MM.1S (cell line): ENCODE measurements around the gene EFR3B.
"Not testable (repeated sequence)": the region's sequence is repeated elsewhere in the genome, so short reads cannot be mapped to it uniquely, and the experiment has no call there.

Source experiments
- EZH2 ChIP-seq: fragments of 300-600 bp; sonication (generic); optimal IDR thresholded peaks from 2 replicates; pipeline ENCODE3; 2017; ENCODE audit warnings: low read depth, mild to moderate bottlenecking, antibody characterized with exemption, low read length, mixed read lengths
- TF ChIP-seq, protein P1 (sequence below): fragments of 300-600 bp; sonication (generic); IDR thresholded peaks from 2 replicates; pipeline ENCODE4 v1.5.1; 2016; ENCODE audit warnings: antibody characterized with exemption, low read length, mixed read lengths

GRCh38 chr2:25127071-25127470 lies 85.2 kb downstream of the EFR3B start:
- TF ChIP-seq, protein P1, sequence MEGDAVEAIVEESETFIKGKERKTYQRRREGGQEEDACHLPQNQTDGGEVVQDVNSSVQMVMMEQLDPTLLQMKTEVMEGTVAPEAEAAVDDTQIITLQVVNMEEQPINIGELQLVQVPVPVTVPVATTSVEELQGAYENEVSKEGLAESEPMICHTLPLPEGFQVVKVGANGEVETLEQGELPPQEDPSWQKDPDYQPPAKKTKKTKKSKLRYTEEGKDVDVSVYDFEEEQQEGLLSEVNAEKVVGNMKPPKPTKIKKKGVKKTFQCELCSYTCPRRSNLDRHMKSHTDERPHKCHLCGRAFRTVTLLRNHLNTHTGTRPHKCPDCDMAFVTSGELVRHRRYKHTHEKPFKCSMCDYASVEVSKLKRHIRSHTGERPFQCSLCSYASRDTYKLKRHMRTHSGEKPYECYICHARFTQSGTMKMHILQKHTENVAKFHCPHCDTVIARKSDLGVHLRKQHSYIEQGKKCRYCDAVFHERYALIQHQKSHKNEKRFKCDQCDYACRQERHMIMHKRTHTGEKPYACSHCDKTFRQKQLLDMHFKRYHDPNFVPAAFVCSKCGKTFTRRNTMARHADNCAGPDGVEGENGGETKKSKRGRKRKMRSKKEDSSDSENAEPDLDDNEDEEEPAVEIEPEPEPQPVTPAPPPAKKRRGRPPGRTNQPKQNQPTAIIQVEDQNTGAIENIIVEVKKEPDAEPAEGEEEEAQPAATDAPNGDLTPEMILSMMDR: not testable (repeated sequence)
- not testable (repeated sequence) for TF ChIP-seq EZH2
